ENCODE data around the gene TUBGCP3. TPM values are rescaled to one million over a fixed set of nuclear protein-coding genes. Genes with fewer than 3 reads are reported as not detected.

Gene TUBGCP3
- total and polyA plus RNA-seq, 4 donors: 6.7 to 31.0 (median 17.3) TPM

DNA sequence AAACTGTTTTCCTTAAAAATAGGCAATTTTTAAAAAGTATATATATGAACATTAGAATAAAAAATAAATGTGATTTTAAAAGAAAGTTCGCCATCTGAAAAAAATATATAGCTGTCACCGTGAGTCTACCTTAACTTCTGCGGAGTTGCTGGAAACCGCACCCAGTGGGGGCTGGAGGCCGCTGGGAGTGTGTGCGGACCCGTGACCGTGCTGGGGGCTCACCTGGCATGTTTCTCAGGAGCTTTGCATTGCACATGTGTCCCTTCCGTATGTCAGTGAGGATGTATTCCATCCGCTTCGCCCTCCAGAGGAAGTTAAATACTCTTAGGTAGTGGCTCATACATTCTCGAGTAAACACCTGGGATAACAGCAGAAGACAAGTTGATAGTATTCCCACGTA is 71.7 kb downstream of the TUBGCP3 start:
- 98% methylated on average over 13 of the region's 13 CpGs for WGBS
- TF ChIP-seq TAF1 (conservative IDR thresholded peaks at IDR 0.05): no peak
- no peak for TF ChIP-seq JUND (IDR thresholded peaks at IDR 0.05)
- no peak for TF ChIP-seq GABPA (IDR thresholded peaks at IDR 0.05 in 1 of 2, conservative IDR thresholded peaks at IDR 0.05 in 1 of 2)
- TF ChIP-seq FOXA1 (IDR thresholded peaks at IDR 0.05): no peak
- TF ChIP-seq HNF4A (conservative IDR thresholded peaks at IDR 0.05): no peak
- no peak for TF ChIP-seq RAD21 (IDR thresholded peaks at IDR 0.05)
- no peak for TF ChIP-seq EGR1 (IDR thresholded peaks at IDR 0.05; ENCODE audit: low read depth in 2 of 2)
- no peaks in the 10 kb centered on the region for H3K4me1 ChIP-seq (ENCODE audit: control insufficient read depth in 4 of 4, insufficient read depth in 4 of 4, low read length in 3 of 4)
- no peaks in the 10 kb centered on the region for H3K27me3 ChIP-seq (ENCODE audit: control insufficient read depth in 4 of 4, insufficient read depth in 4 of 4, low read length in 3 of 4)
- H3K4me3 ChIP-seq (ENCODE audit: low read depth in 1 of 3, low read length in 3 of 3): no peak overlapping the region
- no peak overlapping the region for H3K27ac ChIP-seq (ENCODE audit: low read depth in 1 of 2, low read length in 2 of 2)
- no peaks in the 10 kb centered on the region for H3K9me3 ChIP-seq (ENCODE audit: control insufficient read depth in 4 of 4, low read length in 3 of 4)
- no peak for DNase-seq (ENCODE audit: low spot score)
- H3K36me3 ChIP-seq (ENCODE audit: control insufficient read depth in 4 of 4, insufficient read depth in 3 of 4, low read depth in 1 of 4, low read length in 3 of 4): peaks cover 16 to 39% (median 28%) of the 10 kb centered on the region in 4 donors
- no peak overlapping the region for H3K9ac ChIP-seq (ENCODE audit: low read depth in 1 of 2, low read length in 2 of 2)

DNA sequence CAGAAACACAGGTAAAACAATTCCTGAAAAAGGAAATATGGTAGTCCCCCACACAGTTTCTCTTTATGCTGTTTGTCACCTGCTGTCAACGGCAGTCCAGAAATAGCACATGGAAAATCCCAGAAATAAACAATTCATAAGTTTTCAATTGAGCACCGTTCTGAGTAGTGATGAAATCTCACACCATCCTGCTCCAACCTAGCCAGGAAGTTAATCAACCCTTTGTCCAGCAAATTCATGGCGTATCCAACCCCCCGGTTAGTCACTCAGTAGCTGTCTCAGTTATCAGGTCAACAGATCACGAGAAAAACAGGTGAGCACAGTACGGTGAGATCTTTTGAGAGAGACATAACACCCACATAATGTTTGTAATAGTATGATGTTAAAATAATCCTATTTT is 74.2 kb downstream of the TUBGCP3 start:
- TF ChIP-seq GABPA (IDR thresholded peaks at IDR 0.05 in 1 of 2, conservative IDR thresholded peaks at IDR 0.05 in 1 of 2) (no peak), HNF4A (conservative IDR thresholded peaks at IDR 0.05) (no peak), NR2F2 (IDR thresholded peaks at IDR 0.05) (no peak), FOXA2 (IDR thresholded peaks at IDR 0.05) (no peak), HNF4G (IDR thresholded peaks at IDR 0.05) (no peak), JUND (IDR thresholded peaks at IDR 0.05) (no peak), SP1 (IDR thresholded peaks at IDR 0.05) (no peak), FOXA1 (IDR thresholded peaks at IDR 0.05) (no peak), RAD21 (IDR thresholded peaks at IDR 0.05) (no peak), YY1 (IDR thresholded peaks at IDR 0.05) (no peak), EGR1 (IDR thresholded peaks at IDR 0.05; ENCODE audit: low read depth in 2 of 2) (no peak), TAF1 (conservative IDR thresholded peaks at IDR 0.05) (no peak), RXRA (IDR thresholded peaks at IDR 0.05) (no peak)
- TF ChIP-seq, protein P1, sequence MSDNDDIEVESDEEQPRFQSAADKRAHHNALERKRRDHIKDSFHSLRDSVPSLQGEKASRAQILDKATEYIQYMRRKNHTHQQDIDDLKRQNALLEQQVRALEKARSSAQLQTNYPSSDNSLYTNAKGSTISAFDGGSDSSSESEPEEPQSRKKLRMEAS (IDR thresholded peaks at IDR 0.05): no peak
- TF ChIP-seq, protein P2, sequence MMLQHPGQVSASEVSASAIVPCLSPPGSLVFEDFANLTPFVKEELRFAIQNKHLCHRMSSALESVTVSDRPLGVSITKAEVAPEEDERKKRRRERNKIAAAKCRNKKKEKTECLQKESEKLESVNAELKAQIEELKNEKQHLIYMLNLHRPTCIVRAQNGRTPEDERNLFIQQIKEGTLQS (IDR thresholded peaks at IDR 0.05): no peak
- TF ChIP-seq, protein P3, sequence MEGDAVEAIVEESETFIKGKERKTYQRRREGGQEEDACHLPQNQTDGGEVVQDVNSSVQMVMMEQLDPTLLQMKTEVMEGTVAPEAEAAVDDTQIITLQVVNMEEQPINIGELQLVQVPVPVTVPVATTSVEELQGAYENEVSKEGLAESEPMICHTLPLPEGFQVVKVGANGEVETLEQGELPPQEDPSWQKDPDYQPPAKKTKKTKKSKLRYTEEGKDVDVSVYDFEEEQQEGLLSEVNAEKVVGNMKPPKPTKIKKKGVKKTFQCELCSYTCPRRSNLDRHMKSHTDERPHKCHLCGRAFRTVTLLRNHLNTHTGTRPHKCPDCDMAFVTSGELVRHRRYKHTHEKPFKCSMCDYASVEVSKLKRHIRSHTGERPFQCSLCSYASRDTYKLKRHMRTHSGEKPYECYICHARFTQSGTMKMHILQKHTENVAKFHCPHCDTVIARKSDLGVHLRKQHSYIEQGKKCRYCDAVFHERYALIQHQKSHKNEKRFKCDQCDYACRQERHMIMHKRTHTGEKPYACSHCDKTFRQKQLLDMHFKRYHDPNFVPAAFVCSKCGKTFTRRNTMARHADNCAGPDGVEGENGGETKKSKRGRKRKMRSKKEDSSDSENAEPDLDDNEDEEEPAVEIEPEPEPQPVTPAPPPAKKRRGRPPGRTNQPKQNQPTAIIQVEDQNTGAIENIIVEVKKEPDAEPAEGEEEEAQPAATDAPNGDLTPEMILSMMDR (IDR thresholded peaks at IDR 0.05; ENCODE audit: low read depth, low read length, missing input control): no peak
- TF ChIP-seq, protein P4, sequence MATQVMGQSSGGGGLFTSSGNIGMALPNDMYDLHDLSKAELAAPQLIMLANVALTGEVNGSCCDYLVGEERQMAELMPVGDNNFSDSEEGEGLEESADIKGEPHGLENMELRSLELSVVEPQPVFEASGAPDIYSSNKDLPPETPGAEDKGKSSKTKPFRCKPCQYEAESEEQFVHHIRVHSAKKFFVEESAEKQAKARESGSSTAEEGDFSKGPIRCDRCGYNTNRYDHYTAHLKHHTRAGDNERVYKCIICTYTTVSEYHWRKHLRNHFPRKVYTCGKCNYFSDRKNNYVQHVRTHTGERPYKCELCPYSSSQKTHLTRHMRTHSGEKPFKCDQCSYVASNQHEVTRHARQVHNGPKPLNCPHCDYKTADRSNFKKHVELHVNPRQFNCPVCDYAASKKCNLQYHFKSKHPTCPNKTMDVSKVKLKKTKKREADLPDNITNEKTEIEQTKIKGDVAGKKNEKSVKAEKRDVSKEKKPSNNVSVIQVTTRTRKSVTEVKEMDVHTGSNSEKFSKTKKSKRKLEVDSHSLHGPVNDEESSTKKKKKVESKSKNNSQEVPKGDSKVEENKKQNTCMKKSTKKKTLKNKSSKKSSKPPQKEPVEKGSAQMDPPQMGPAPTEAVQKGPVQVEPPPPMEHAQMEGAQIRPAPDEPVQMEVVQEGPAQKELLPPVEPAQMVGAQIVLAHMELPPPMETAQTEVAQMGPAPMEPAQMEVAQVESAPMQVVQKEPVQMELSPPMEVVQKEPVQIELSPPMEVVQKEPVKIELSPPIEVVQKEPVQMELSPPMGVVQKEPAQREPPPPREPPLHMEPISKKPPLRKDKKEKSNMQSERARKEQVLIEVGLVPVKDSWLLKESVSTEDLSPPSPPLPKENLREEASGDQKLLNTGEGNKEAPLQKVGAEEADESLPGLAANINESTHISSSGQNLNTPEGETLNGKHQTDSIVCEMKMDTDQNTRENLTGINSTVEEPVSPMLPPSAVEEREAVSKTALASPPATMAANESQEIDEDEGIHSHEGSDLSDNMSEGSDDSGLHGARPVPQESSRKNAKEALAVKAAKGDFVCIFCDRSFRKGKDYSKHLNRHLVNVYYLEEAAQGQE (IDR thresholded peaks at IDR 0.05): no peak

More for the DNA sequence above, 74.2 kb downstream of the TUBGCP3 start:
- Histone ChIP-seq H3K4me3 (ENCODE audit: low read depth in 1 of 3, low read length in 3 of 3) (no peak overlapping the region), H3K36me3 (ENCODE audit: control insufficient read depth in 4 of 4, insufficient read depth in 3 of 4, low read depth in 1 of 4, low read length in 3 of 4) (peaks cover 10 to 28% (median 18%) of the 10 kb centered on the region in 4 donors), H3K9me3 (ENCODE audit: control insufficient read depth in 4 of 4, low read length in 3 of 4) (no peaks in the 10 kb centered on the region), H3K27ac (ENCODE audit: low read depth in 1 of 2, low read length in 2 of 2) (no peak overlapping the region), H3K4me1 (ENCODE audit: control insufficient read depth in 4 of 4, insufficient read depth in 4 of 4, low read length in 3 of 4) (no peaks in the 10 kb centered on the region), H3K9ac (ENCODE audit: low read depth in 1 of 2, low read length in 2 of 2) (no peak overlapping the region), H3K27me3 (ENCODE audit: control insufficient read depth in 4 of 4, insufficient read depth in 4 of 4, low read length in 3 of 4) (no peaks in the 10 kb centered on the region)
- no peak for DNase-seq (ENCODE audit: low spot score)
- WGBS: 91% methylated on average over 6 of the region's 6 CpGs
